Measurements from ENCODE around the gene ALDH3B1. TPM values are rescaled to one million over a fixed set of nuclear protein-coding genes. Genes with fewer than 3 reads are reported as not detected.
A peak's percentile ranks its signal among the peaks of the same experiment; 100 is the strongest.

ALDH3B1 gene
- total RNA-seq, 1 experiment from 2014 or later, result not detected

DNA sequence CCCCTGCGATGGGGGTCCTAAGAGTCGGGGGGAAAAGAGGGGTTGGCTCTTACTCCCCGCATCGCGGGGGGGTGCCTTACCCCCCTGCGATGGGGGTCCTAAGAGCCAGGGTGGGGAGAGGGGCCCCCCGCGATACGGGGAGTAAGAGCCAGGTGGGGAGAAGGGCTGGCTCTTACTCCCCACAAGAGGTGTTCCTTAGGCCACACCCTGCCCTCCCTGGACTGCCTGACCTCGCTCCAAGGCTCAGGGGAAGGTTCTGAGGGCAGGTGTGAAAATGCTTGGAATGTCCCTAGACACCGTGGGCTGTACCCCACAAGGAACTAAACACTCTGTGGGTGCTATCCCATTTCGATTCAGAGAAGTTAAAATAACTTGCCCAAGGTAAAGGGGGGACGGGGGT lies 14.1 kb upstream of the ALDH3B1 start:
- no peak overlapping the region for H3K56ac ChIP-seq (ENCODE audit: insufficient read length, low read depth, low read length)
- no peaks in the 10 kb centered on the region for H4K20me1 ChIP-seq (ENCODE audit: control insufficient read depth, insufficient read depth, insufficient read length)
- H3K79me2 ChIP-seq (ENCODE audit: insufficient read depth, low read length), result no peaks in the 10 kb centered on the region
- H3K27me3 ChIP-seq (ENCODE audit: insufficient read depth, low read length), result no peaks in the 10 kb centered on the region
- no peak overlapping the region for H3K4ac ChIP-seq (ENCODE audit: low read depth, low read length)
- no peak overlapping the region for H2BK20ac ChIP-seq (ENCODE audit: low read depth, low read length, poor library complexity, severe bottlenecking)
- no peaks in the 10 kb centered on the region; the same call in 1 of the 2 replicates for H3K4me1 ChIP-seq (ENCODE audit: insufficient read depth, low read length)
- H2BK15ac ChIP-seq (ENCODE audit: low read depth, low read length), result no peak overlapping the region
- H3K4me1 Mint-ChIP-seq, result peaks cover 17% of the 10 kb centered on the region in 2 experiments
- H2BK120ac ChIP-seq (ENCODE audit: low read depth, low read length, poor library complexity, severe bottlenecking), result no peak overlapping the region
- no peak overlapping the region for H3K27ac Mint-ChIP-seq
- no peaks in the 10 kb centered on the region for H3K79me1 ChIP-seq (ENCODE audit: insufficient read depth, low read depth, low read length, poor library complexity, severe bottlenecking)
- no peak overlapping the region for H3K9ac ChIP-seq (ENCODE audit: extremely low read depth, insufficient read length, low read length)
- no peak overlapping the region for H3K23ac ChIP-seq (ENCODE audit: insufficient read length, low read depth, low read length)
- no peak overlapping the region for H3K27ac ChIP-seq (ENCODE audit: insufficient read length, low read depth, low read length)
- no peak overlapping the region for H2AFZ ChIP-seq (ENCODE audit: low read length)
- H4K91ac ChIP-seq (ENCODE audit: insufficient read length, low read depth, low read length), result no peak overlapping the region
- H3K14ac ChIP-seq (ENCODE audit: insufficient read depth, low read length), result no peak overlapping the region
- peaks cover 0 to 6% (median 4%) of the 10 kb centered on the region in 3 experiments; a peak in 3 of 7 replicates for H3K36me3 Mint-ChIP-seq (ENCODE audit: insufficient read depth in 1 of 3, low read depth in 3 of 3)
- TF ChIP-seq, protein P1, sequence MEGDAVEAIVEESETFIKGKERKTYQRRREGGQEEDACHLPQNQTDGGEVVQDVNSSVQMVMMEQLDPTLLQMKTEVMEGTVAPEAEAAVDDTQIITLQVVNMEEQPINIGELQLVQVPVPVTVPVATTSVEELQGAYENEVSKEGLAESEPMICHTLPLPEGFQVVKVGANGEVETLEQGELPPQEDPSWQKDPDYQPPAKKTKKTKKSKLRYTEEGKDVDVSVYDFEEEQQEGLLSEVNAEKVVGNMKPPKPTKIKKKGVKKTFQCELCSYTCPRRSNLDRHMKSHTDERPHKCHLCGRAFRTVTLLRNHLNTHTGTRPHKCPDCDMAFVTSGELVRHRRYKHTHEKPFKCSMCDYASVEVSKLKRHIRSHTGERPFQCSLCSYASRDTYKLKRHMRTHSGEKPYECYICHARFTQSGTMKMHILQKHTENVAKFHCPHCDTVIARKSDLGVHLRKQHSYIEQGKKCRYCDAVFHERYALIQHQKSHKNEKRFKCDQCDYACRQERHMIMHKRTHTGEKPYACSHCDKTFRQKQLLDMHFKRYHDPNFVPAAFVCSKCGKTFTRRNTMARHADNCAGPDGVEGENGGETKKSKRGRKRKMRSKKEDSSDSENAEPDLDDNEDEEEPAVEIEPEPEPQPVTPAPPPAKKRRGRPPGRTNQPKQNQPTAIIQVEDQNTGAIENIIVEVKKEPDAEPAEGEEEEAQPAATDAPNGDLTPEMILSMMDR (conservative IDR thresholded peaks at IDR 0.05), result no peak
- no peak overlapping the region for H3K4me2 ChIP-seq (ENCODE audit: insufficient read depth, insufficient read length, low read length)
- no peak overlapping the region for H4K8ac ChIP-seq (replicated peaks; ENCODE audit: insufficient read length, low read depth, low read length)
- H3K9me3 Mint-ChIP-seq, result no peaks in the 10 kb centered on the region
- H3K27me3 Mint-ChIP-seq (ENCODE audit: low read depth), result peaks cover 10% of the 10 kb centered on the region
- H3K18ac ChIP-seq (ENCODE audit: insufficient read length, low read depth, low read length), result no peak overlapping the region
- no peak for DNase-seq
- no peak overlapping the region for H2BK12ac ChIP-seq (ENCODE audit: insufficient read length, low read depth, low read length)
- no peak overlapping the region for H4K5ac ChIP-seq (ENCODE audit: insufficient read length, low read depth, low read length)
- H2AK5ac ChIP-seq (ENCODE audit: insufficient read length, low read length), result no peak overlapping the region
- H2BK5ac ChIP-seq (ENCODE audit: insufficient read length, low read length), result no peak overlapping the region
- no peak overlapping the region for H3T11ph ChIP-seq (ENCODE audit: low read length)
- no peaks in the 10 kb centered on the region for H3K23me2 ChIP-seq (ENCODE audit: insufficient read length, low read depth, low read length, poor library complexity, severe bottlenecking)
- WGBS (ENCODE audit: extremely low coverage, insufficient read length, low lambda C conversion rate), result no CpG with 5 or more reads among the region's 13 CpGs
- no peaks in the 10 kb centered on the region for H3K9me3 ChIP-seq (ENCODE audit: control insufficient read depth, low read depth, low read length)
- H3K4me3 Mint-ChIP-seq, result peak overlapping the region in 1 of 2 experiments; percentile 57; a peak in 1 of 5 replicates

Data from H9 (cell line).